HG03342 (cell line): ENCODE data around the gene RBP5.

Experiments
- ATAC-seq: cut with Tn5 transposase; IDR thresholded peaks from one replicate; pipeline ENCODE4 v1.9.1; 2021; ENCODE audit warnings: mild to moderate bottlenecking, moderate library complexity; ENCODE audit not compliant: unreplicated experiment

RBP5 gene

DNA sequence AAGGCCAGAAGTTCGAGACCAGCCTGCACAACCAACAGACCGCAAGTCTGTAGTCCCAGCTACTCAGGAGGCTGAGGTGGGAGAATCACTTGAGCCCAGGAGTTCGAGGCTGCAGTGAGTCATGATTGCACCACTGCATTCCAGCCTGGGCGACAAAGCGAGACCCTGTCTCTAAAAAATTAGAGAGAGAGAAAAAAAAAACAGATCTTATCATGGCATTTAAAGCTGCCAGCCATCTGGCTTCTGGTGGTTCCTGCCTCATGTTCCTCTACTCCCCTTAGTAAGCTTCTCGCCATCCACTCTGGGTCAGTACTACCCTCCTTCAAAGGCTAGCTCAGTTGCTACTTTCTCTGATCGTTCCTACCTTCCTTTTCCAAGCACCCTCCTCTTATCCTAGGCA lies 17.5 kb upstream of the RBP5 start:
- no peak for ATAC-seq

DNA sequence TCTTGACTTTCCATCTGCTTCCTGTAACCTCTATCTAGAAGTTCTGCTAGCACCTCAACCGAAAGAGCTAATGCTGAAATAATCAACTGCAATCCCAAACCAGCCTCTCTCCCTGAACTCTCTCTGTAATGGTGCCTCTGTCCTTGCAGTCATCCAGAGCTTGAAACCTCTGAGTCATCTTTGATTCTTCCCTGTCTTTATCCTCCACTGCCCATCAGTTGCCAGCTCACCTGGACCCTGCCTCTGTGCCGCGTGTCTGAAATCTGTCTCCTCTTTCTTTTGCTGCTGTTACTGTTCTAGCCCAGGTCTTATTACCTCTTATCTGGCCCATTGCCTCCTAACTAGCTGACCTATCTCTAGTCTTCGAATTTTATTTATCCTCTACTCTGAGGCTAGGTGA lies 17.0 kb upstream of the RBP5 start:
- no peak for ATAC-seq

DNA sequence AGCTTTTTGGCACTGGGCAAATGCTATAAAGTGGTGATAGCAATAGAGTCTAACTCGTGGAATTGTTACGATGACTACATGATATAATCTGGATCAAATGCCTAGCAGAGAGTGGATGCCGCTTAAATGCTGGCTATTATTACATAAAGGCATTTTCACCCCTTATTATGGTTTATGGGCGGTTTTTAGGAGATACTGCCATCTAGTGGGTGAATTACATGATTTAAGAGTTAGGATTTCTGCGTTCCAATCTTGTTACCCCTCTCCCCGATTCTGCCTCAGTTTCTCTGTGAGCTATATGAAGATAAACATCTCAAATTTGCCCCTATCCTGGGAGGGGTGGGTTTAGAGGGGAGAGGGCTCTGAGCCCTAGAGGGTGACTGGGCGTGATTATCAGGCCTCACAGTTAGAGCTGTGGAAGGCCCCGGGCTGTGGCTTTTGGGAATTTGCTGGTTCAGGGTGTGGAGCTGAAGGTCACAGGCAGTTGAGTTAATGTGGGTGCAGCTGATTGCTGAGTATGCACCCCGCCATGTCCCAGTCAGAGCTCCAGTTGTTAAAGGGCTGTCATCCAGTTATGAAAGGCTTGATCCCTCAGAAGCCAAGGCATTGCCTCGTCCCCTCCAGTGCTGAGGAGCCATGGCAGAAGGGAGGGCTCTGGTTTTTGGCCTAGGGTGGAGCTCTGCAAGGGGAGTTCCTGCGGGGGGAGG lies 15.9 kb upstream of the RBP5 start:
- ATAC-seq, result no peak

DNA sequence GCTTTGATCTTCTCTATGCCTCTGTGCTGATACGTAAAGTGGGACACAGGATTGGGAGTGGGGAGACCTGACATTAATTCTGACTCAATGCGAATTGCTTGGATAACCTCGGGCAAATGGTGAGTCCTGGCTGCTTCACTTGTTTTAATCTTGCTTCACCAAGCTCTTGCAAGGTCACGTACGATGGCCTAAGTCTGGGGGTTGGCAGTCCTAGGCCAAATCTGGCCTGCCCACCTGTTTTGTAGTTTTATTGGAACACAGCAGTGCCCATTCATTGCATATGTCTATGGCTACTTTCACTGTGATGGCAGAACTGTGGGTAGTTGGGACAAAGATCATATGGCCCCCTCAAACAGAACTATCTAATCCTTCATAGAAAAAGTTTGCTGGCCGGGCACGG lies 14.9 kb upstream of the RBP5 start:
- ATAC-seq, result no peak

DNA sequence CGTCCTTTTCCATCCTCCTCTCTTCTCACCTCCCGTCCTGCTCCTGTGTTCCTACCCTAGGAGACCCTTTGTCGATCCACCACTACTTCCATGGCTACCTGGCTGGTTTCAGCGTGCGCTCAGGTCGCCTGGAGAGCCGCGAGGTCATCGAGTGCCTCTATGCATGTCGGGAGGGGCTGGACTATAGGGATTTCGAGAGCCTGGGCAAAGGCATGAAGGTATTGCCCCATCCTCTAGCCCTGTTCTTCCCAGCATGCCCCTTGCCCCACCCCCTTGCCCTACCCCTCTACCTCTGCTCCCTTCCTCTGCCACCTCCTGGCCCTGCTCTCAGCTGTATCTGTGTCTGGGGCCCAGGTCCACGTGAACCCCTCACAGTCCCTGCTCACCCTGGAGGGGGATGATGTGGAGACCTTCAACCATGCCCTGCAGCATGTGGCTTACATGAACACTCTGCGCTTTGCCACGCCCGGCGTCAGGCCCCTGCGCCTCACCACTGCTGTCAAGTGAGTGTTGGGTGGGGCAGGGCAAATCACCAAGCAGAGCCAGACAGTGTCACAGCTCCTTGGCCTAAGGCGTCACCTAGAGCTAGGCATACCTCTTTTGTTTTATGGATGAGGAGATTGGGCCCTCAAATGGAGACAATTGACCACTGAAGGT lies 14.2 kb upstream of the RBP5 start:
- no peak for ATAC-seq

DNA sequence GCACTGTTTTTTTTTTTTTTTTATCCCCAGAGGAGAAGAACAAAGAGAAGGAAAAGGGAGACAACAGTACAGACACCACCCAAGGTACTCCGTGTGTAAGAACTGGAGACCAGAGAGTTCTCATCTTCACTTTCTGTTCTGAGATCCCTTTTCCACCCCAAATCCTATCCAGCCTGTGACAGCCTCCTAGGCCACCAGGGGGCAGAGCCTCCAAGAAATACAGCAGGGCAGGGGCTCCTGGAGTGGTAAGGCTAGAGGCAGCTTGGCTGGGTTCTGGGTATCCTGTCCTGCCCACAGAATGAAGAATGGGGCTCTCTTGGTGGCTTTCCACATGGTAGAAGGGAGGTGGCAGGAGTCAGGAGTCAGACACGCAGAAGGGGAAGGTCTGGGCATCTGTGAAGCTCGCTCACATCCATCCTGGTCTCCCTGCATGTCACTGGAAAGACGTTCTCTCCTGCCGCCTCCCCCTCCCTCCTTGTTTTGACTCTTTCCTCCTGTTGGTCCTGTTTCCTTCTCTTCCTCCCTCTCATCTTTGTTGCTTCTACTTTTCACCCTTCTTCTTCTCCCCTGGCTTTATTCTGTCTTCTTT lies 13.5 kb upstream of the RBP5 start:
- no peak for ATAC-seq

DNA sequence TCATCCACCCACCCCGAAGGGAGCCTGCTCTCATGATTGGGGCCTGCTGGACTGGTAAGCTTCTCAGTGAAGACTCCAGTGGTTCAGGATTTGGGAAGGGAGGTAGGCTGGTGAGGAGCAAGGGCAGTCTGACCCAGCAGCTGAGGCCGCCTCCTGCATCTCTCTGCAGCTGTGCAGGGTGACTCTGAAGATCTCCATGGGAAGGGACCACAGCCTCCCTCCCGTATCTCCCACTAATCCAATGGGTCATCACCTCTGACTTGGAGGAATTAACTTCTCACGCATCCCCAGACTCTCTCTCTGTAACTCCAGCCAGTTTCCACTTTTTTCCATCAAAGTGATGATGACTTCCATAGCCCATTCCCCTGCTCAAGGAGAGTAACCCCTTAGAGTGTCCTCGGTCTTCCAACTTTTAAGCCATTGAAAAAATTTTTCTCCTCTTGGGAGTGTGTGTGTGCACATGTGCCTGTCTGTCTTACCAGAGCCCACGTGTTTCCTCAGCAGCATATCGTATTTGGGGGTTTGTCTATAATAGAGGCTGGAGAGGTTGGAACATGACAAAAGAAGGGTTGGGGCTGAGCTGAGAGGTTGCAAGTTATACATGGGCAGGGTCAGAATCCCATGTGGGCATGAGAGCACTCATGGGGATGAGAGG lies 12.8 kb upstream of the RBP5 start:
- ATAC-seq, result no peak

DNA sequence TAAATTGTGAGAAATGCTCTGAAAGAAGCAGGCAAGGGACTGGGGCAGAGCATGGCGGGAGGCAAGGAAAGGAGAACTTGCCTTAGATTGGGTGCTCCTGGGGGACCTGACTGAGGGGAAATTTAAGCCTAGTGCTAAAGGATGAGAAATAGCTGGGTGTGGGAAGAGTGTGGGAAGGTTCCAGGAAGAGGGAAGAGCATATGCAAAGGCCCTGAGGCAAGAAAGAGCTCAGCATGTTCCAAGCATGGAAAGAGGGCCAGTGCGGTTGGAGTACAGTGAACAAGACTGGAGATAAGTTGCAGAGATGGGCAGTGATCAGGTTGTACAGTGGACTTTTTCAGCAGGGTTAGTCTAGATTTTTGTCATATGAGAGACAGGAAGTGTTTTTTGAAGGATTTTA lies 10.5 kb upstream of the RBP5 start:
- no peak for ATAC-seq

DNA sequence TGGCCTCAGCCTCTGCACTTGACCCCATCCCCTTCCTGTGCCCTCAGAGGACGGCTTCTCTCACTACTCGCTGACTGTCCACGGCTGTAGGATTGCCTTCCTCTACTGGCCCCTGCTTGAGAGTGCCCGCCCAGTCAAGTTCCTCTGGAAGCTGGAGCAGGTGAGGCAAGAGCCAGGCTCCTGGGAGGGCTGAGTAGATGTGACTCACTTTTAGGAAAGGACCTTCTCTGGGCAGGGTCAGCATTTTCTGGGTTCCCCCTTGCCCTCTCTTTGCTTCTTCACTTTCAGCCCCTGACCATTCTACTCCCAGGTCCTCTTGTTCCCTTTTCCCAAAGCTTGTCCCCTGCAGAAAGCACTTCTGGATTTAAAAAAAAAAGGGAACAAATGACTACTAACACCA lies 9.2 kb upstream of the RBP5 start:
- no peak for ATAC-seq

DNA sequence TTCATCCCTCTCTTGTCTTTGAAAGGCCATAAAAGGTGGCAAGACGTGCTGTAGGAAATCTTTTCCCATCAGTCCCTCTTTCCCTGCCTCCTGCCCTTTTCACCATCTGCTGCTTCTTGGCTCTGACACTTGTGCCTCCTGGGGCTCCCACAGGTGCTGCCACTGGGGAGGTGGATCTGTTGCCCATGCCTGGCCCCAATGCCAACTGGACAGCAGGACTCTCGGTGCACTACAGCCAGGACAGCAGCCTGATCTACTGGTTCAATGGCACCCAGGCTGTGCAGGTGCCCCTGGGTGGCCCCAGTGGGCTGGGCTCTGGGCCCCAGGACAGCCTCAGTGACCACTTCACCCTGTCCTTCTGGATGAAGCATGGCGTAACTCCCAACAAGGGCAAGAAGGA lies 8.0 kb upstream of the RBP5 start:
- ATAC-seq, result no peak

DNA sequence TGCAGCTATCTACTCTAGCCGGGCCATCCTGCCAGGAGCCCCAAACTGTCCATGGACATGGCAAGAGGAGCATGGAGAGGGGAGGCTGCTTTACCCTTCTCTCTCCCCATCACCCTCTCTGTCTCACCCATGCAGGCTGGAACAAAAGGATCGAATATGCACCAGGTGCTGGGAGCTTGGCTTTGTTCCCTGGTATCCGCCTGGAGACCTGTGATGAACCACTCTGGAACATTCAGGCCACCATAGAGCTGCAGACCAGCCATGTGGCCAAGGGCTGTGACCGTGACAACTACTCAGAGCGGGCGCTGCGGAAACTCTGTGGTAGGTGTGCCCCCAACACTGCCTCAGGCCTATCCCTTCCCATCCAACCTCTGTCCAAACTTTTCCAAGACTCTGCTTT lies 7.4 kb upstream of the RBP5 start:
- no peak for ATAC-seq

DNA sequence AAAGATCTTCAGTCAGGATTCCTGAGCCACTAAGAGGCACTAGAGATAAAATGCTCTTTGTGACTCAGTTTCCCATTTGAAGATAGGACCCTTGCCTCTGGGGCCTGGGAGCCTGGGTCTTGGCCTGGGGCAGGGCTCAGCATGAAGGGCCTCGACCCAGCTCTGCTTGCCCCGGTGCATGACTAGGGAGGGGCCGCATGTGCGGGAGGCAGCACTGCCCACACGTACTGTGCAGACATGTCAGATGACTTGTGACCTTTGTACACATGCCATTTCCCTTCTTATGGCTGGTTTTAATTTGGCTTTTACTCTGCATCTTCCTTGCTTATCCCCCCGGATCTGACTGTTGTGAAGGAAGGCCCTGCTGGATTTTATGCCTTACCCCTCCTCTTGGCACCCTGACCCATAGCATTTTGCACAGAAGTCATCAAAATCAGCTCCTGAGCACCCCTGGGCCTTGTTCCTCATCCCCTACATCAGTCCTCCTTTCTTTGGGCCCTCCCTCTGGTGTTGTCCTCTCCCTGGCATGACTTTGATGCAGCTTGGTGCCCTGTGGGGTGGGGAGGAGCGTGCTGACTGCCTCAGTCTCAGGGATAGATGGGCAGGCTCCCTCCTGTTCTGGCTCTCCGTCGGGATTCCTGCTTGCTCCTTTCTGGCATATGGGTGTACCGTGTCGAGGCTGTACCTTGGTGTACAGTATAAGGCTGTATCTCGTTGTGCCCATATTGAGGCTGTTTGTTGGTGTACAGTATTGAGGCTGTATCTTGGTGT lies 5.9 kb upstream of the RBP5 start:
- ATAC-seq, result no peak

DNA sequence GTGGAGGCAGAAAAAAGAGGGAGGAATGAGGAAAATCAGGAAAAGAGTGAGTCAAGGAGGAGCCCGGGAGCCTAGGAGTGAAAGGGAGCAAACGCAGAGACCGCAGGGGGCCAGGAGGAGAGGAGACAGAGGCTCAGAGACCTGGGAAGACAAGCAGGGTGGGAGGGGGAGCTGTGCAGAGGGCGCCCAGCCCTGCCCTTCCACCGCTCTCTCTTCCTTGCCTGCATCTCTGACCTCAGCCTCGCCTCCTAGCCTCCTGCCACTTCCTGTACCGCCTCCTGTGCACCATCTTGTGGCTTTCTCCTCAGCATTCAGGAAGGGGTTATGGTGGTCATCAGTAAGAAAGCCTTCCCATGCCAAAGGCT lies 2.8 kb upstream of the RBP5 start:
- ATAC-seq, result no peak

DNA sequence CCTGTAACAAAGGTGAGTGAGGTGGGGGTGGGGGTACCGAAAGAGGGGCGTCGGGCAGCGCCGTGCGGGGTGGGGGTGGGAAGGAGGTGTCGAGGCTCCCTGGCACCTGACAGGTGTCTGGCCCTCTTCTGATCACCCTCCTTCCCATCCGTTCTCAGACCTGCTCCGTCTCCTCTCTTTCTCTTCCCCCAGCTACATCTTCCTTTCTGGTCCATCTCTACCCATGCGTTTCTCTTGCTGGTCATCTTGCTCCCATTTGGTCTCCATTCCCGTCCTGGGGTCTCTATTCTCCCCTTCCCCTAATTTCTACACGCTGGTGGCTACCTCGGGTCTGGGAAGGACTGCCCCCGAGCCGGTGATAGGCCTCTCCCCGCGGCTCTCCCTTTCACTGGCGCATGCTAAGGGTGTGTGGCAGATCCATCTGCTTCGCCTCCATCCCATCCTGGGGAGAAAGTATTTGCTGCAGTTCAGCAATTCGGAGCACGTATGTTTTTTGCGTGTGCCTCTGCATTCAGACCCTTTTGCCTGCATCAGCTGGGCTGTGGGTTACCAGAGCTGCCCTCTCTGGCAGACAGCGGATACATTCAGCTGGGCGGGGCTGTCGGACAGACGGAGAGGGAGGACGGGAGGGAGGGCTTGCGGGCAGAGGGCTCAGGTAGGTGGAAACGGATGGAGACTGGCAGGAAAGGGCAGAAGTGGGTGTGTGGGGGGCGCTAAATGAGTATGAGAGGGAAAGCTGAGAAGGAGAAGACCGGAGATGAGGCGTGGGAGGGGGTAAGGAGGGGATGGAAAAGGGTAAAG lies 2.2 kb upstream of the RBP5 start:
- ATAC-seq, result peak; percentile 7

DNA sequence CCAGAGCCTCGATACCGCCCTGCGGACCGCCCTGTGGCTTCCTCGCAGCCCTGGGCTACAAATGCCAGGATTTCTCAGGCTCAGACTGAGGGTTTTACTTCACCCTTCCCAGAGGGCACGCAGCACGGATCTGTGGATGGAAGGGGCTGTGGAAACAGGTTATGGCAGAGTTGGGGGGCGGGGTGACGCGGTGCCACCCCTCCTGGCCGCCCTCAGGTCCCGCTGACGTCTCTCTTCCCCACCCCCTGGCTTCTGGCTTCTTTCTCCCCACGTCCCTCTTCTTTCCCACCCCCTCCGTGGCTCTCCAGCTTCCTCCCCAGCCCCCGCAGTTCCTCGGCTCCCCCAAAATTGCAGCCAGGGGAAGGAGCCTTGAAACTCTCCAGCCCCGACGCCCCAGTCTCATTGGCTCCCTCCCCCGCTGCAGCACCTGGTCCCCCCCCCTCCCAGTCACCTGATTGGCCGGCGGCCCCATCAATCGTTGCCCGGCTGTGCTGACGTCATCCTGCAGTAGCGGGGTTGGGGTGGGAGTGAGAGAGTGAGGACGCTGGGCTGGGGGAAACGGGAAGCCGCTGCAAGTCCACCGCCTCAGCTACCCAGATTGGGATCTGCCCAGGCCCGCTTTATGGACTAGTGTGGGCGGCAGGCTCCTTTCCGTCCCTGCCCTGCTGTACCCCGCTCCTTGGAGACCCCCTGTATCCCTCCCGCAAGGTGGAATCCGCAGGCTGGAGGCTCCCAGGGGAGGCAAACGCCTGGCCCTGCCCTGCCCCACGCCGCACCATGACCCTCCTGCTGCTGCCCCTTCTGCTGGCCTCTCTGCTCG lies 1.4 kb upstream of the RBP5 start, which contains the start of gene CLSTN3:
CLSTN3 (plus strand) TSS at position 500 of the 820 bp plus-strand sequence; CDS start at position 778, 278 bp downstream.
- ATAC-seq, result peak; percentile 78

DNA sequence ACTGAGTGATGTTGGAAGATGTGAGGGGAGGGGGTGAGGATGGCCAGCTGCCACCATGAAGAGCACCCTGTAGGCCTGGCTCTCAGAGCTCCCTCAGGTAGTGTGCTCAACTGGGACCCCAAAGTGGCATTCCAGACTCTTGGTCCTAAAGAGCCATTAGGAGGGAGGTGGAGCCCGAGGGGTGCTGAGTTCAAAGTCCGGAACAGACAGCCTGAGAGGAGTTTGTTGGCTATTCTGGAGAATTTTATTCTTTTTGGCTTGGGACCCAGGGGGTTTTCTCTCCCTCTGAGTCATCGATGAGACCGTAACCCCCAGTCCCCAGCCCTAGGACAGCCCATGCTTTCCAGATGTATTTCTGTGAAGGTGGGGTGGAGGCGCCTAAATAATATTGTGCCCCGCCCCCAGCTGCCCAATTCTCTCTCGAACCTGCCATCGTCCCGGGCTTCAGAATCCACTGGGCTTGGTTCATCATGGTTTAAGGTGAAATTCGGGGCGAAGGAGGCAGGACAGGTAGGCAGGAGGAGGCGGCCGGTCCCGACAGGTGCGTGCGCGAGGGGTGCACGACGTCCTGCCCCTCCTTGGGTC lies 690 bp upstream of the RBP5 start:
- no peak for ATAC-seq

DNA sequence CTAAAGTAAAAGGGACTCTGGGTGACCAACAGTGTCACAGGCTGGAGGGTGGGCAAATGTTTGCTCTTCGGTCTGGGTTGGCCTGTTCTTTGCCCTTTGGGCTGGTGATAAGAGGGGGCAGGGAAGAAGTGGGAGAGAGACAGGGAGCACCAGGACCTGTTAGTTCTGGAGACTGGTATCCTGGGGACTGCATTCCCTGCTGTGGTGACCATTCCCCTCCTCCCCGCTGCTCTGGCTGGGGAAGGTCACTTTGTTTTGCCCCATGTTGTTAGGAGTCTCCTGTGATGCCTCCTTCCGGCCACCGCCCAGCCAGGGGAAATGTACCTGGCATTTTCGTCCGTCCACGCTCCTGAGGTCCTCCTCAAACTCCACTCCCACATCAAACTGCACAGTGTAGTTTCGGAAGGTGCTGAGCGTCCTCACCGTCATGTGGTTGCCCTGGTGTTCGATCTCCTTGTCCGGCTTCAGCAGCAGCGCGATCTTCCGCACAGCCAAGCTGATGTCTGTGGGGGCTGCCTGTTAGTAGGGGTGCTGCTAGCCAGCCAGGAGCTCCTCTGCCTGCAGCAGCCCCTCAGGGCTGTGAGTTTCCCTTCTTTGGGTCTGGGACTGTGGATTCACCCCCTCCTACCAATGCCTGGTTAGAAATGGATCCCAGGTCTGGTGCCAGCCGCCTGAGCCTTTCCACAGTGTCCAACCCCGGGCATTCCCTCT lies 618 bp downstream of the RBP5 start:
- ATAC-seq, result no peak

DNA sequence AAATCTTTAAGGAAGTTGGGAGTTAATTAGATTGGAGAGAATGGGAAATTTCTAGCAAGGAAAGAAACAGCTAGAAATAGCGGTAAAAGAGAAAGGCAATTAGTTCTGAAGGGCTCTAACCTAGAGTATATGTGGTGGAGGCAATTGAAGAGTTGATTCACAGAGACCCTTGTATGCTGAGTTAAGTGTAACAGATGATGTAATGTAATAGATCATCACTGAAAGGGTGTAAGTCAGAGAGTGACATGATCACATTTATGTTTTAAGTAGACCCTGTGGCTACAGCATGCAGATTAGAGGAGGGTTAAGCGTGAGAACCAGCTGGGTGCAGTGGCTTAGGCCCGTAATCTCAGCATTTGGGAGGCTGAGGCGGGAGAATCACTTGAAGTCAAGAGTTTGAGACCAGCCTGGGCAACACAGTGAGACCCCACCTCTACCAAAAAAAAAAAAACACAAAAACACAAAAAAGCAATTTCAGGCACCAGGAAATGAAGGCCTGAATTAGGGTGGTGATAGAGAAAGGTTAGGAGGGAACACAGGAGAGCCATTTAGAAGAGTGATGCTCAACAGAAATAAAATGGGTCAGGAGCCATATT lies 3.0 kb downstream of the RBP5 start:
- ATAC-seq, result no peak
